GM10847 (cell line): ENCODE results near the gene VPS51.
A peak's percentile ranks its signal among the peaks of the same experiment; 100 is the strongest.

Experiments
- POLR2A ChIP-seq: IDR thresholded peaks from 2 replicates; pipeline ENCODE4 v1.6.1; 2011; ENCODE audit not compliant: insufficient read length; ENCODE audit errors: extremely low read depth

Gene VPS51

DNA sequence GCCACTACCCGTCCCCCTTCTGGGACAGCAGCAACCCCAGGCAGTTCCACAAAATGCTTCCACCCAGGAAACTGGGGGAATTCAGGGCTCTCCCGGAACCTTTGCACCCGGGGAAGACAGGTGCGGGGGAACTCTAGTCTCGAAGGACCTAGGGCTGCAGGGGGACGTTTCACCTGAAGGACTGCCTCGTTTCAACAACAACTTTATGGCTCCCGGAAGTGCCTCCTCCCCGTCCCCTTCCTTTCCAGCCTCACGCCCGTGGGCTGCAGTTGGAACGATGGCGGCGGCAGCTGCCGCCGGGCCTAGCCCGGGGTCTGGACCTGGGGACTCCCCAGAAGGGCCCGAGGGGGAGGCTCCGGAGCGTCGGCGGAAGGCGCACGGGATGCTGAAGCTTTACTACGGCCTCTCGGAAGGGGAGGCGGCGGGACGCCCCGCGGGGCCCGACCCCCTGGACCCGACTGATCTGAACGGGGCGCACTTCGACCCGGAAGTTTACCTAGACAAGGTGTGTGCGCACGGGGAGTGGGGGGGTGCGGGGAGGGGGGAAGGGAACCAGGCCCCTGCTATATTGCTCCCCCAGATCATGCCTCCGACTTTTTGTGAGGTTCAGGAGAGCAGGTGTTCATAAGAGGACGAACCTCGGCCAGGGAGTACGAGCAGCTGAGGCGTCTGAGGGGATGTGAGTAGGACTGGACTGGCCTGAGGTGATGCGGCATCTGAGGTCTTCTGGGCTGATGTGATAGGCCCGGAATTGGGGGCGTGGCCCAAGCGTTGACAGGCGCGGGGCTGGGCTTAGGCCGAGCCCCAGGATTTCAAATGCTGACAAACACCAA, at the start of gene VPS51:
VPS51 (plus strand) TSS at position 241 of the 833 bp plus-strand sequence; CDS start at position 278, 37 bp downstream.
- TF ChIP-seq POLR2A = peak; percentile 80

GRCh38 chr11:65047581-65048422, 48.2 kb upstream of the VPS51 start:
- TF ChIP-seq POLR2A = no peak

DNA sequence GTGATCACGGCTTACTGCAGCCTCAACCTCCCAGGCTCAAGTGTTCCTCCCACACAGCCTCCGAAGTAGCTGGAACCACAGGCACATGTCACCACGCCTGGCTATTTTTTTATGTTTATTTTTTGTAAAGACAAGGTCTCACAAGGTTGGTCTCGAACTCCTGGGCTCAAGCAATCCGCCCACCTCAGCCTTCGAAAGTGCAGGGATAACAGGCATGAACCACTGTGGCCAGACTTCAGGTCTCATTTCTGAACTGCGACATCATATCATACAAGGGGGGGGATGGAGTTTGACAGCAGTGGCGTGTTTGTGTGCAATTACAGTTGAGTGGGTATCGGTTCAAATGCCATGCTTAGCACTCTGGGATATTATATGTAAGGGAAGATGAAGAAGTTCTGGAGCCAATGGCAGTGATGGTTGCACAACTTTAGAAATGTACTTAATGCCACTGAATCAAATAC, 44.6 kb upstream of the VPS51 start:
- no peak for TF ChIP-seq POLR2A

DNA sequence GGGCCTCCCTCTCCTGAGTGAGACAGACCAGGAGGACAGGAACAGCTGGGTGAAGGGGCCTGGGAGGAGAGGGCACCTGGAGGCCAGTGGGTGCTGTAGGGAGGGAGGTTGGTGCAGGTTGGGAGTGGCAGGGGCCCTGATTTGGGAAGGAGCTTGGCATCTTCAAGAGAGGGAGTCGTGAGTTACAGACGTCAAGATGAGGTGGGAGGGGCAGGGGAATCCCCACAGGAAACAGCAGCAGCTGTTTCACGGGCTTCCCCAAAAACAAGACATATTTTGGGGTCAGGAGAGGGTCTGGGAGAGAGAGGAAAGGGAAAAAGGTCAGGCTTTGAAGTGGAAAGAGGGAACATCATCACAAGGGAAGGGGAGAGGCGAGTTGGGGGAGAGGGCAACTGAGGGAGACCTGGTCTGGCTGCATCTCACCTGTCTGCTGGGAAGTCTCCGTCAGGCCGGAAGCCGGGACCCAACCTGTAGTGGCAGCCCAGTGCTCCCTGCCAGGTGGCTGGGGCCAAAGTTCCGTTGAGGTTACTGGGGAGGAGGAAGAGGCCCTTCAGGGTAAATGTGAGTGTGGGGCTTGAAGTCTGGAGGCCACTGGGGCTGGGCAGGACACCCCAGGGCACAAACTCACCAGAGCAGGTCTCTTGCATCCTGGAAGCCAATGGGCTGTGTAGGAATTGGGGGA, 42.0 kb upstream of the VPS51 start:
- TF ChIP-seq POLR2A = no peak

DNA sequence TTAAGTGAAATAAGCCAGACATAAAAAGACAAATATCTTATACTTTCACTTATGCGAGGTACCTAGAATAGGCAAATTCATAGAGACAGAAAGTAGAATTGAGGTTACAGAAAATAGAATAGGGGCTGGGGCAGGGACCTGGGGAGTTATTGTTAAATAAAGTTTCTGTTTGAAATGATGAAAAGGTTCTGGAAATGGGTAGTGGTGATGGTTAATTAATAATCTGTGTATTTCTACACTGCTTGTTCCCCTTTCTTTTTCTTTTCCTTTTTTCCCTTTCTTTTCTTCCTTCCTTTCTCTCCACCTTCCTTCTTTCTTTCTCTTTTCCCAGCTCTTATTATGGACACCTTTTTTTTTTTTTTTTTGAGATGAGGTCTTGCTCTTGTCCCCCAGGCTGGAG, 40.5 kb upstream of the VPS51 start:
- no peak for TF ChIP-seq POLR2A

GRCh38 chr11:65056999-65057398, 39.0 kb upstream of the VPS51 start:
- TF ChIP-seq POLR2A = no peak

DNA sequence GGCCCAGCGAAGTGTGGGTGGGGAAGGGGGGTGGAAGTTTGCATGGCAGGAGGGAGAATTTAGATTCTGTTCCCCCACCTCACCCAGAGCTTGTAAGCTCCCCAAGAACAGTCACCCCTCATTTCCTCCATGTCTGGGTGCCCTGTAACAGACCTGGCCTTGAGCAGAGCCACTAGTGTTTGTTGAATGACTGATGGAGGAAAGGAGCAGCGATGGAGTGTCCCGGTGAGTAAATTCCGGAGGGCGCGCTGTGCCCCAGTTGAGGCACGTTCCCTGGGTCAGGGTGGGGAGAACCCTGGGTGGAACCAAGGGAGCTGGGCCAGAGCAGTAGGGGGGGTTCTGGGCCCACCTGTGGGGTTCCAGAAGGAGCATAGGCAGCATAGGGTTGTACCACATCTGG, 38.5 kb upstream of the VPS51 start:
- TF ChIP-seq POLR2A = no peak

DNA sequence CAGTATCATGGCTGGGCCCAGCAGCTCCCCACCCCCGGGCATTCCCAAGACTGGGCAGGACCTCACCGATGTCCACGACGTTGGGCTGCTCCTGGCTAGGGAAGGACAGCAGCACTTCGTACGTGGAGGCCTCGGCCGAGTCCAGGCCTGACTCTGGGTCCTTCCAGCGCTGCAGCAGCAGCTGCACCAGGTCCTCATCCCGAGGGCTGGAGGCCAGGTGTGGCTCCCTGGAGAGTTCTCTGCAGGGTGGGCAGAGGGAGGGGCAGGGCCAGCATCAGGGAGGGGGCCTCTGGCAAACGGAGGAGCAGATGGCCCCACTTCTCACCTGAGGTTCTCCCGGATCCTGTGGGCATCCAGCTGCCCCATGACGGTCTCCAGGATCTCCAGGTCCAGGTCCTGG, 38.0 kb upstream of the VPS51 start:
- no peak for TF ChIP-seq POLR2A

DNA sequence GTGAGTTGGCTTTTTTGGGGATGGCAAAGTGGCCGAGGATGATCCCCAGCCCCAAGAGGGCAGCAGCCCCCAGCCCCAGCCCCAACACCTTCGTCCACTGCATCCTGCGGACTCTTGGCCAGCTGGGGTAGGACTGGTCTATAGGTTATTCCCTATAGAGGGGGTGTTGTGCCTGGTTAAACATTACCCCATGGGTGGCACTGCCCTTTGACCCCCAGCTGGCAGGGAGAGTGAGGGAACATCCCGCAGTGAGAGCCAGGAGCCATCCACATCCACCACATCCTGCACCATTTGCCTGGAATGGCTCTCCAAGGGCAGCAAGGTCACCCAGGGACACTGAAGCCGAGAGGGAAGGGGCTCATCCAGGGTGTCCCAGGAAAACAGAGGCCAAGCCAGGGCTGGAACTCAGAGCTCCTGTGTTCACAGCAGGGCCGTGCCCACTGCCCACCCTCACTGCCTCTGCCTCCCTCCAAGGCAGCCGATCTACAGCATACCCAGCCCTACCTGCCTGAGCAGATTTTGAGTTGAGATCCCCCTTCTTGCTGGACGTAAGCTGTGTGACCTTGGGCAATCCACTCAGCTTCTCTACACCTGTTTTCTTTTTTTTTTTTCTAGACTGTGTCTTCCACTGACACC, 37.5 kb upstream of the VPS51 start, which contains the start of gene NAALADL1:
NAALADL1 (minus strand) TSS at position 135 of the 636 bp plus-strand sequence; CDS start at position 103, 32 bp downstream.
- no peak for TF ChIP-seq POLR2A

- no peak for TF ChIP-seq POLR2A
Measured at GRCh38 chr11:65059523-65059922, 36.5 kb upstream of the VPS51 start.

GRCh38 chr11:65059959-65060824, 35.8 kb upstream of the VPS51 start:
- no peak for TF ChIP-seq POLR2A

DNA sequence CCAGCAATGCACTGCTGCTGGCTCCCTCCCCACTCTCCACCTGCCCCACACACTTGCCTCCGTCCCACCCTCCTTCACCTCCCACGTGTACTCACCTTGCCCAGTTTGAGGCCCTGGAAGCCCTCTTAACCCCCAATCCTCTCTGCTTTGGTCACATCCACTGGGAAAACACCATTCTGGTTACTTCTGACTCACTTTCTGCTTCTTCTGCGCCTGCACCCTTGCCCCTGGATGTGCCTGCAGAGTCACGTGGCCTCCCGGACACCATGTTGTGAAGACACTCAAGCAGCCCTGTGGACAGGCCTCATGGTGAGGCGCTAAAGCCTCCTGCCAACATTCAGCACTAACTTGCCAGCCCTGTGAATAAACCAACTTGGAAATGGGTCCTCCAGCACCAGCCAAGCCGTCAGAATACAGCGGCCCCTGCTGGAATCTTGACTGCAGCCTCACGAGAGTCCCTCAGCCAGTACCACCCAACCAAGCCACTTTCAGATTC, 35.1 kb upstream of the VPS51 start:
- TF ChIP-seq POLR2A = no peak

- no peak for TF ChIP-seq POLR2A
Measured at GRCh38 chr11:65063532-65063931, 32.5 kb upstream of the VPS51 start.

- no peak for TF ChIP-seq POLR2A
Measured at GRCh38 chr11:65064847-65065240, 31.2 kb upstream of the VPS51 start.
